HG03558 (cell line): Measurements from ENCODE around the gene DIAPH3.

Experiments
- ATAC-seq: cut with Tn5 transposase; IDR thresholded peaks from one replicate; pipeline ENCODE4 v1.9.1; 2021; ENCODE audit warnings: moderate number of reproducible peaks; ENCODE audit not compliant: unreplicated experiment; ENCODE audit errors: extremely low read depth

The DIAPH3 gene

GRCh38 chr13:59690857-59691500 is 472.7 kb downstream of the DIAPH3 start:
- peak; percentile 49 for ATAC-seq

DNA sequence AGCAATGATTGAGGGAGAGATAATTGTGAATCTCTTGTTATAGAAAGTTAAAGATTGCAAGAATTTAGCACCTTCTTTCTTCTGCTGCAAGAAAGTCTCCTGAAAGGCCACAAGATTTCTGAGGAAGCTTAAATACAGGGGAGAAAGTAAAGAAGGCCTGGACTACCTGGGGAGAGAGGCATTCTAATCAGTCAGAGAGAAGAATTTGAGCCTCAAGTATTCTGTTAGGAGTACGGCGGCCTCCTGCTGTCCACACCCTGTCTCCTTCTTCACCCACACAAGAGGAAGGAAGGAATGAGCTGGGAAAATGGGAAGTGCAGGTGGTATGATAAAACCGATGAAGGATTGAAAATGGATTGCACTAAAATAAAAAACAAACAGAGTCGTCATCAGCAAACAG is 474.7 kb downstream of the DIAPH3 start:
- no peak for ATAC-seq

GRCh38 chr13:59686798-59687394 is 476.8 kb downstream of the DIAPH3 start:
- ATAC-seq = no peak

- ATAC-seq = no peak
These were observed 479.6 kb downstream of the DIAPH3 start for GRCh38 chr13:59684105-59684504.

GRCh38 chr13:59681636-59682311 is 482.0 kb downstream of the DIAPH3 start:
- no peak for ATAC-seq

GRCh38 chr13:59680429-59681024 is 483.2 kb downstream of the DIAPH3 start:
- no peak for ATAC-seq

GRCh38 chr13:59679254-59679653 is 484.5 kb downstream of the DIAPH3 start:
- ATAC-seq = no peak

DNA sequence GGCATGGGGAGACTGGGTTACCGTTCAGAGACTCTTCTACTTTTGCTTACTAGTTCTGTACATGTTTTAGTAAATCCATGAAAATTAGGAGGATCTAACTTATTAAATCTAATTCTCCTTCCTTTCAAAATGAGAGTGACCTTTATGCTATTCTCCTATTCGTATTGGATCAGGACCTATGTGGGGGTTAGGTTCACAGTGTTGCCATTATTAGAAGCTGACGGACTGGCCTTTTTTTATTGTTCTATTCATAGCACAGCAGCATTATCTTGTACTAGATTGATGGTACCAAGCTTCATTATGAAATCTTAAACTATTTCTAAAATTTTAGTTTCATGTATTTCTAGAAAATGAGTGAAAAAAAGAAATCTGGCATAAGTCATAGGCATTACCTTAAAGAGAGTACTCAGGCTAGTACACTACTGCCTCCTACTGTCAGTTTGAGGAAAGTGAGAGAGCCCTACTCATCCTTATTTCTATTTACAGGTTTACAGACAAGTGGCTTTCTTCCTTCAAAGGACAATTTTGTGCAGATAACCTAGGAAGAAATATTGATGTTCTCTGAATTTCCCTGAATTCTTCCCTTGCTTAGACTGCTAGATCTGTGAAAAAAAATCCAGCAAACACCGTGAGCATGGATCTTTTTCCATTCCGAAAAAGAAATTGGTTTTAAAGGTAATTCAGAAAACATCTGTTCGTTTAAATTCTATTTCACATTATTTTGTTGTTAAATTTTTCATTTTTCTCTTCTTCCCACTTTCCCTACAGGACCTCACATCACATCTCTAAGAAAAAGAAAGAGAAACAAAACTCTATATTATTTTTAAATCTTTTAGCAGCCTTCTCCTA is 485.5 kb downstream of the DIAPH3 start:
- peak; percentile 53 for ATAC-seq

DNA sequence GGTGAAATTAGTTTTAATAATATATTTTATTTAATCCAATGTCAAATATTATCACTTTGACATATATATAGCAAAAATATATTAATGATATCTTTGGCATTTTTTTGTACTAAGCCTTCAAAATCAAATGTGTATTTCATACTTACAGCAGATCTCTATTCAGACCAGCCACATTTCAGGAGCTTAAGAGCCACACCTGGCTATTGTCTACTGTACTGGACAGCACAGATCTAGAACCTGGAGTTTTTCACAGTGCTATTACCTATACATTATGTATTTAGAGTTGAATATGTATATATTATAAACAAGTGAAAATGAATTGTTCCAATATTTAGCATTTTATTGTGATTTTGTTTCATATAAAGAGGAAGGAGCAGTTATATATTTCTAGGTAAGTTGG is 486.3 kb downstream of the DIAPH3 start:
- ATAC-seq = no peak

- ATAC-seq = no peak
These were observed 489.1 kb downstream of the DIAPH3 start for GRCh38 chr13:59674616-59675015.

GRCh38 chr13:59673286-59673685 is 490.4 kb downstream of the DIAPH3 start:
- no peak for ATAC-seq

DNA sequence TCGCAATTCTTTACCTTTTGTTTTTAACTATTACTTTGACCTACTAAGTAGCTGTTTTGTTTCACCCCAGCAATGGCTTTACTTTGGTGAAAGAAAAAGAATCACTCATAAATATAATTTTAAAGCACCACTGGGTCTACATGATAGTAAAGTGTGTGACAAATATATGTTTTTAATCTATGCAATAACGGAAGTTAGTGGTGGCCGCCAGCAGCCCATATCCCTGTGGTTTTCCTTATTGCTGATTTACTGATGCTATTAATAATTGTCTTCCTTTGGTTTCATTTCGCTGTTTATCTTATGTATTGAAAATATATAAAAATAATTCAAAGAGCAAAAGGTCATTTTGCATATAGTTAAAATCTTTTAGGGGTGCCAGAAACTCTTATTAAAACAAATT is 491.3 kb downstream of the DIAPH3 start:
- ATAC-seq = no peak

- no peak for ATAC-seq
These were observed 491.8 kb downstream of the DIAPH3 start for GRCh38 chr13:59671881-59672280.

DNA sequence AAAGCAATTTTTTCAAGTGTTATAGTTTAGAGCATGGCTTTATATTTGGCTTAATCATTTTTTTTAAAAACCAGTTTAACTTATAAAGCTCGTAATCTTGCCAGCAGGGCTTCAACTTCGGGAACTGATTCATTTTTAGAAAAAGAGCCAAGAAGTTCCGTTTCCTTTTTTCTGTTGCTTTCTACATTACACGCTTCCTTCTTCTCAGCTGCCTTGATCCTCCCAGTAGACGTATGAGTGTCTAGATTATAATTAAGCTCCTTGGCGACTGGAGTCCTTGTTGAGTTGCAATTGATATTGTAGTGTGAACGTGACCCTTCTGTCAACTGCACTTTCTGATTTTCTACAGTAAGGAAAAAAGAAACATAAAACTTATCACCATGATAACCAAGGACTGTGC is 497.2 kb downstream of the DIAPH3 start:
- ATAC-seq = no peak

- ATAC-seq = no peak
These were observed 498.0 kb downstream of the DIAPH3 start for GRCh38 chr13:59665732-59666131.

DNA sequence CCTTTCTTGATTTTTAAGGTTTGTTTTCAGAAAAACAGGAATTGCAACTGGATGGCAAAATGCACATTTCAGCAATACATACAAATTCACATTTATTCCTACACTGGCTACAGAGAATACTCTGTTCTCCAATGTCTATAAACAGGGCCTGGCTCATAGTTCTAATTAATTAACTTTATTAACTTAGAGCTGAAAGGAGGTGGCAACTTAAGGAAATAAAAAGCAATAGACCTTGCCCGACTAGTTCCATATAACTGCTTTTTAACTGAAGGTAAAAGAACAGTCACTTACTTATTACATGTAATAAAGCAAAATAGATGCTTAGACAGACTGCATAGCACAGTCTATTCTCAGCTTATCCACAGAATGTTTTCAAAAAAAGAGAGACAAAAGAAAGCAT is 498.5 kb downstream of the DIAPH3 start:
- no peak for ATAC-seq

DNA sequence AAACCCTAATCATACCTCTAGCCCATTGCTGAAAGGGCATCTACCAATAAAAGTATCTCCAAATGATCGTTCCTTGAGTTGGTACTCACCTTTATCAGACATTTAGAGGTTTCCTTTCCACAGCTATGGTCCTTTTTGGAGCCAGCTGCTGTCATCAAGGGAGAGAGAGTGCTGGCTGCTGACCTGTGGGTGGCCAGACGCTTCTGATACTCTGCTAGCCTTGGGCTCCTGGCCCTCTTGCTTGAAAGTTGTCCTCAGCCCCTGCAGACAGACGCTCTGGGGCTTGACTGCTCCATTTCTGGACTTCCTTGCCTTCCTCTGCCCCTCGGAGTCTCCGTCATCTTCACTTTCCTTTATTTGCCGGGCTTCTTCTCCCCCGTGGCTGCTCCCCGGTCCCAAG is 499.1 kb downstream of the DIAPH3 start:
- ATAC-seq = no peak

- no peak for ATAC-seq
These were observed 500.0 kb downstream of the DIAPH3 start for GRCh38 chr13:59663707-59664106.

GRCh38 chr13:59660582-59660981 is 503.1 kb downstream of the DIAPH3 start:
- no peak for ATAC-seq

- no peak for ATAC-seq
These were observed 503.7 kb downstream of the DIAPH3 start for GRCh38 chr13:59659981-59660380.
